ENCODE data around the gene FCN2.

The FCN2 gene

DNA sequence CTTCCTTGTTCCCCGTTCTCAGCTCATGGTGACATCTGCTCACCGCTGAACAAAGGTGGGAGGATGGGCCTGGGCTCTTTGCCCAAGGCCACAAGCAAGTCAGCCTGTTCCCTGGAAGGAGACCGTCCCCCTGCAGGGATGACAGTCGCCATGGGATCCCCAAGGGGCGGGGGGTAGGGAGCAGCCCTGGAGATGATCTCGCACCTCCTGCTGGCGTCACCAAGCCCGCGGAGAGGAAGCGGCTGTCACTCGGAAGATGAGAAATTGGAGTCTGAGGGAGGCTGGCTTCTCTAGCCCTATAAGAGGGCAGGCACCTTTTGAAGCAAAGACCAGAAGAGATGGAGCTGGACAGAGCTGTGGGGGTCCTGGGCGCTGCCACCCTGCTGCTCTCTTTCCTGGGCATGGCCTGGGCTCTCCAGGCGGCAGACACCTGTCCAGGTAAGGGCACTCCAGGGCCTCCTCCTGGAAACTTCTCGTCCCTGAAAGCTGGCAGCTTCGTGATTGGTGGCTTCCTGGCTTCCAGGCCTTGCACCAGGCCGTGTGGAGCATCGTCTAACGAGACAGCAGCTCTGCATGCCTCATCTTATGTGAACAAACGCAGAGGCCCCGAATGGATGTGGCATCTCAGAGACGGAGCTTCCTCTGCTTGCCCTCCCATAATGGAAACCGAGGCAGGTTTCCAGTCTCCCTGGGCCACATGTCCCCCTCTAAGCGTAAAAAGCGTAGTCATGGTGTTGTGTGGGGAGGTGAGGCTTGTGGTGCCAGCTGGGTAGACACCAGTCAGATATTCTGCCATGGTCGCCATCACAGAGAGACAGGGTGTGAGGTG is at the start of gene FCN2:
TSS of gene FCN2 (plus strand) at position 327 of the 829 bp plus-strand sequence. CDS start at position 339, 12 bp downstream.
- no peak for DNase-seq

DNA sequence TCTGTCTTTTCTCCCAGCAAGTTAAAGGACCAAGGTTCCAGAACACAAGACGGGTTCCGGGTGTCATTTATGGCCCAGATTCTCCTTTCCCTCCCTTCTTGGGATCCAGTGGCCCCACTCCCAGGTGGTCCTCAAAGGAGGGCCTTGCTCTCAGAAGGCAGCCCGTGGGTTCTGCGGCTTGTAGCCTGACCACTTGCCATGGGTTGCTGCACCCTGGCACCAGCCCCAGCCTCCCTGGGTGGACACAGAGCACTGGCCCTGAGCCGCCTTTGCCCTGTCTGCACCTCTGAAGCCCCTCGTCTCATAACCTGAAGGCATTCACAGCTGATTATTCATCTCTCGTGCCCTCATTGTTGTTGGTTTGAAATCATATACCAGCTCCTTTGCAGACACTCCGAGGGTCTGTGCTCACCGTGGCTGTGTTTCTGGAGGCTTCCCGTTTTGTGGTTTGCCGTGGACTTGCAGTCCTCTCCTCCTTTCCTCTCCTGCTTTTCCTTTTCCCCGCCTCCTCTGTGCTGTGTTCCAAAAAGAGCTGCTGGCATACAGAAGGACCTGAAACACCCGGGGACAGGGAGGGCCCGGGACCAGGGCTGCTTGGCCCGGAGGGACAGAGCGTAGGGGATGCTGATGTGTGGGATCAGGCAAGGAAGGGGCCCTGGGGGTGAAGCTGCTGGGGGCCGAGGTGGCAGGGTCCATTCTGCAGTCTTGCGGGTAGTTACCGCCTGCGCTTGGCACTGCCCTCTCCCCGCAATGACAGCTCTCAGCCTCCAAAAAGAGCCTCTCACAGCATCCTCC is 49.5 kb upstream of the FCN2 start:
- DNase-seq, result no peak

DNA sequence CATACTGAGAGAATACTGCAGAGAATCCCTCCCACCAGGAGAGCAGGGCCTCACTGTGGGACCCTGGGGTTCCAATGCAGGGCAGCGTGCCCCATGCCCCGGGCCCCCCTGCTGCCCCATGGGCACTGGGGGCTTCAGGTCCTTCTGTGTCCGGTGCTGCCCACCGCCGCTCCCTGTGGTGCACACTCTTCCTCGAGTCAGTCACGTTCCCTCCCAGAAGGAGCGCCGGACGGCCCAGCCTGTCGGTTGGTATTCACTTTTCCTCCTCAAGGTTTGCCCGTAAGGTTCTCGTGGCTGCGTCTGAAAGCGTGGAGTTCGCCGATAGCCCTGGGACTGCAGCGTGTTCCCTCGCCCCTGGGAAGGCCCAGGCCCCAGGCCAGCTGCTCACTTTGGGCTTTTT is 48.1 kb upstream of the FCN2 start:
- no peak for DNase-seq

DNA sequence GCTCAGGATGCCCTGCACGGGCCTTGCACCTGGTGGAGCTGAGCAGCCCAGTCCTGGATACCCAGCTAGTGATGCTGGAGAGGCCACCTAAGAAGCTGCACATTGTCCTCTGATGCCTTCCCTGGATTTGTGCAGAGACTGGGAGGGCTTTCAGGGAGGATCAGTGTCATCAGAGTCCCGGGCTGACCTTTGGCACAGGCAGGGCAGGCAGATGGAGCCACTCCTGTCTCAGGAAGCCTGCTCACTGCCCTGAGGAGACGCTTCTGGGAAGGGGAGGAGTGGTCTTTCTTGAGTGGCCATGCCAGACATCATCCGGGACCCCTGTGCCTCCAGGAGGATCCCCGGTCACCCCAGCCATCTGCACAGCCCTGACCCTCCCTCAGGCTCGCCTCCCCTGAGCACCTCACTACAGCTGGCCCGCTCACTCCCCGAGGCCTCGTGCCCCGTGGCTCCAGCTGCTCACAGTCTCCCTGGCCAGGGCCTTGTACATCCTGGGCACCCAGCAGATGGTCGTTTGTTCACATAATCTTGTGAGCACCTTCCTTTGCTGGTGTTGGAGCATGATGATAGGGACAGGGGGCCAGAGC is 47.2 kb upstream of the FCN2 start:
- no peak for DNase-seq

DNA sequence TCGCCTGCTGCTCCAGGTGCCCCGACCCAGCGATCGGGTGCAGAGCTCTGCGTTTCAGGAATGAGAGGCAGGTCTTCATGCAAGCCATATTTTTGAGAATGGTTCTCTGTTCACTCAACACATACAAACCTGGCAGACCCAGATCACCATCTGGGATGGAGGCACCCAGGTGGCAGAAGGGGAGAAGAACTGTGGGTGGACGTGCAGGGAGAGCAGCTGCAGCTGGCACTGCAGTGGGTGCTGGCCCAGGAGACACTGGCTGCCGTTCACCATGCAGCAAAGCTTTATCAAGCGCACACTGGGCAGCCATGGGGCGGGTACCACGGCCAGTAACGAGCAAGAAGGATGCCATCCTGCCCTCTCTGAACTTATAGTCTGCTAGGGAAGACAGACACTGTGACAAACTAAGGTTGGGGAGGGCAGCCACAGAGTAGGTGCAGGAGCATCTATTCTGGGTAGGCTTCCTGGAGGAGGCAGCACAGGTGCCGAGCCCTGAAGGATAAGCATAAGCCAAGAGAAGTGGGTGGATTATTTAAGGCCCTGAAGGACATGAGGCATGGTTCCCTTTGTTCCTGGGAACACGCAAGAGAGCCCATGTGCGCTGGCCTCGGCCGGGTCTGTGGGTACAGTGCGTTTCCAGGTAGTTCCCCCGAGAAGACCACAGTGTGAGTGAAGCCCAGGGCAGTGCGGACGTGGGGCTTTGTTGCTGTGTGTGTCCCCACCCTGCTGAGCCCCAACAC is 46.2 kb upstream of the FCN2 start:
- DNase-seq, result no peak

DNA sequence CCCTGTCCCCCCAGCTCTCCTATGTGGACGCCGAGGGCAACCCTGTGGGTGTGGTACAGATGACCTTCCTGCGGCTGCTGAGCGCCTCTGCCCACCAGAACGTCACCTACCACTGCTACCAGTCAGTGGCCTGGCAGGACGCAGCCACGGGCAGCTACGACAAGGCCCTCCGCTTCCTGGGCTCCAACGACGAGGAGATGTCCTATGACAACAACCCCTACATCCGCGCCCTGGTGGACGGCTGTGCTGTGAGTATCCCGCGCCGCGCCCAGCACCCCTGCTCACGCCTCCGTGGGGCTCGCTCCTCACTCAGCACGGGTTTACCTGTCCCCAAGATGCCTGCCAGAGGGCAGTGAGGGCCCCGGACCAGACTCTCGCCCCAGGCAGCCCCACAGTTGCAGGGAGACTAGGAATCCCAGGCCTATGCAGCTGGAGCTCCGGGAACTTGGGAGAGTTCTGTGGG is 45.6 kb upstream of the FCN2 start:
- DNase-seq, result no peak

DNA sequence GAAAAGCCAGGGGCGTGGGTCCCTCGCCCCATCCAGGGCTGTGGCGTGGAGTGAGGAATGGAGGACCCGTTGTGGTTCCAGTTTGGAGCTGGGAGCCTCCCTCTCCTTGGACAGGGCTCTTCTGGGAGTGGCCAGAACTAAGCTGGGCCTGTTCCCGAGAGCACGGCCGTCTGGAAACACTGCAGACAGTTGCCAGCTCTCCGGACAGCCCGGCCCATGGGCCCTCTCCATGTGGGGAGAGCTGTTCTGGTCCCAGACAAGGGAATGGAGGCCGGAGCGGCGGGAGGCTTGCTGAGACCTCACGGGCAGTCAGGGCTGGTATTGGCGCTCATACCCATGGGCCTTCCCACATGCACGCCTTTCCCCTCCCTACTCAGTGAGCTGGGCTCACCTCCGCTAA is 45.2 kb upstream of the FCN2 start:
- no peak for DNase-seq

DNA sequence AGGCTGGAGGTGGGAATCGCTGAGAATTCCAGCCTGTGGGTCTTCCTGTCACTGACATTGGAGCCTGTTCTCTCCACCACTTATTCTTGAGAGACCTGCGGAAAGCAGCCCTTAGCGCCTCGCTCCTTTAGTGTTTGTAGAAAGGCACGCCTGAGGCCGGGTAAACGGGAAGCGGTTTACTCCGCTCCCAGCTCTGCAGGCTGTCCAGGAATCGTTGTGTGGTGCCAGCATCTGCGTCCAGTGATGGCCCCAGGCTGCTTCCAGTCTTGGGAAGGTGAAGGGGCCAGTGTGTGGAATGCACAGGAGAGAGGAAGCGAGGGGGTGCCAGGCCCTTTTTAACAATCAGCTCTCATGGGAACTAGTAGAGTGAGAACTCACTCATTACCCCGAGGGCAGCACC is 44.6 kb upstream of the FCN2 start:
- DNase-seq, result no peak

DNA sequence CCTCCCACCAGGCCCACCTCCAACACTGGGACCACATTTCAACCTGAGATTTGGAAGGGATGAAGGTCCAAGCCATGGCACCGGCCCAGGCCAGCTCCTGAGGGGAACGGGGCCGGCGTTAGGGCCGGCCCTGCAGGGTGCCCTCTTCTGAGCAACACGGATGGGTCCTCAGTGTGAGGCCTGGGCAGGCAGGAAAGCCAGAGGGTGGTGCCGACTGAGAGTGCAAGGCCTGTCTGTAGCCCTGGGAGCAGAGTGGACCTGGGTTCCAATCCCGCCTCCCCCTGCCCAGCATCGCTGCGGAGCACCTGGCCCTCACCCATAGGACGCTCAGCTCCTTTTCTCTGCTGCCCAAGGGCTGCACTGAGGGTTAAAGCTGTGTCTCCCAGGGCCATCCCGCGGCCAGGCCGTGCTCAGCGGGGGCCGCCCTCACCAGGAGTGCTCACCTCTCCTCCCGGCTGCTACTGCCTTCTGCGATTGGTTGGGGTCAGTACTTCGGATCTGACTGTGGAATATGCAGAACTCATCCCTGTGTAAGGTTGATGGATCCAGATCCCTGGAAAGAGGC is 44.1 kb upstream of the FCN2 start:
- no peak for DNase-seq

DNA sequence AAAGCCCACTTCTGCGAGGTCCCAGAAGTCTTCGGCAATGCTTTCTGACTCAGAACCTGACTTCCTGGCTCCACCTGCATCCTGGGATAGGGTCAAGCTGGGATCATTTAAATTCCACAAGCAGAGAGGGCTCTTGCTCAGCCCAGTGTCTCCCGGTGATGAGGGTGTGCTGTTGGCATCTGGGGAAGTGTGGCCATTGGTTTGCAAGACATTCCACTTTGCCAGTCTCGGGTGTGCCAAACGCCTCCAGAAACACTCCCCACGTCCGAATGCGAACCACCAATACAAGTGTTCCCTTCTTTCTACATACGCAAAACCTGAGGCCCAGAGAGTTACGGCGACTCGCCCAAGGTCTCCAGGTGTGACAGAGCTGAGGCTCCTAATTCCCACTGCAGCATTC is 43.1 kb upstream of the FCN2 start:
- DNase-seq, result no peak

DNA sequence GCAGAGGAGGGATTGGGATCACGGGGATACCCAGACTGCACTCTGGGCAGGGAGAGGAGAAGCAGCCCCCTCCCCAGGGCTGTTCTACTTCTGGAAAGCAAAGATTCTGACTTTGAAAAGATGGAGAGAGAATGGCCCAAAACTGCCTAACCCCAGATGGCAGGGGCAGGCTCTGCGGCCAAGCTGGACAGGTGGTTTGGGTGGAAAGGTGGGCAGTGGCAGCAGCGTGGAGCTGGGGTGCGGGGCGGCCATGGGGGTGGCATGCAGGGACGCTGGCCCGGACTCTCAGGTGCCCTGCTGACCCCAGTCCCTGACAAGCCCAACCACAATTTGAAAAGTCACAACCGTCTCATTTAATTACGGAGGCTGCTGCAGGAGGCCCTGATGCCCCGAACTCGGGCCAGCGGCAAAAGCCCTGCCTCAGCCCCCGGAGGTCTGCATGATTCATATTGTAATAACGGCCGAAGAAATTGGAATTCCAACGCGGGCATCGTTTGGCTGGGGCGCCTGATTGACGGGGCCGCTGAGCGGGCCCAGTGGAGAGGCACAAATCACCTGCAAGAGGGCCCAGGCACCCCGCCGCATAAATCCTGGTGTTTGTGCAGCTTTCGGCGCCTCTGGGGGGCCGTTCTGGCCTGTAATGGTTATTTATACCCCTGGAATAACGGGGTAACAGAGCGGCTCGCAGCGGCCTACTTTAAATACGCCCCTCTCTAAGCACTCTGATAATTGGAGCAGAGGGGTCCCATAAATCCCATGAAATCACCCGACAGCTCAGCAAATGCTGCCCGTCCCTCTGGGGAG is 41.8 kb upstream of the FCN2 start:
- DNase-seq, result no peak

DNA sequence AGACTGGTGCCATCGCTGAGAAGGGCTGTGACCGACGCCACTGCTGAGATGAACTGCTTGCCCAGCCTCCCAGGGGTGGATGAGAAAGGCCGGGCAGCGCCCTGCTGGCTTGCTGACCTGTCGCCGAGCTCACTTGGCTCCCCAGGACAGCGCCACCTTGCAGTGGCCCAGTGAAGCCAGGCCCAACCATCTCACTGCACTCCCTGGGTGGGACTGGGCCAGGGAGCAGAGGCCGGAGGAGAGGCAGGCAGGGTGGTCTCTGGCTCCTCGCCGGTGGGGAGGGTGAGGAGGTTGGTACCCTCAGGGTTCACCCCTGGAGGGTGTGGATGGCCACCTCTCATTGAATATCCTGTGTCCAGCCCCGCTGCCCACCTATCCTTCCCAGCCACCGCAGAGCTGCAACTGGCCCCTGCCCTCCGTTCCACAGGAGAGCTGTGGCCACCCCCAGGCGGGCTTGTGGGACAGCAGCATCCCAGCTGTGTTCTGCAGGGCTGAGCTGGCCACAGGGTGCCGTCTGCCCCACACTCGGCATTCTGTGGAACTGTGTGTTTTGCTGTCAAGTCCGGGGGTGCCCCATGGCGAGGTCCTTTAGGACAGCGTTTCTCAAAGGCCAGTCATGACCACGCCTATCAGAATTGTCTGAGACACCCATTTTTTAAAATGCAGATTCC is 41.0 kb upstream of the FCN2 start:
- no peak for DNase-seq

DNA sequence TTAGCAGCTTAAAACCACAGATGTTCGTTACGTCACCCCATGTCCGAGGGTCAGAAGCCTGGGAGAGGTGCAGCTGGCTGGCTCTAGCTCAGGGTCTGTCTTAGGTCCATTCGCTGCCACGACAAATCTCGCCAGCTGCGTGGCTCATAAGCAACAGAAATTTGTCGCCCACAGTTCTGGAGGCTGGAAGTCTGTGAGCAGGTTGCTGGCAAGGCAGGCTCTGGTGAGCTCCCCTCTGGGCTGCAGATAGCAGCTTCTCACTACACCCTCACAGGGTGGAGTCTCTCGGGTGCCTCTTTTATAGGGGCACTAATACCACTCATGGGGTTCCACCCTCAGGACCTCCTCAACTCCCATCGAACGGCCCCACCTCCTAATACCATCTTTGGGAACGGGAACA is 40.1 kb upstream of the FCN2 start:
- no peak for DNase-seq

DNA sequence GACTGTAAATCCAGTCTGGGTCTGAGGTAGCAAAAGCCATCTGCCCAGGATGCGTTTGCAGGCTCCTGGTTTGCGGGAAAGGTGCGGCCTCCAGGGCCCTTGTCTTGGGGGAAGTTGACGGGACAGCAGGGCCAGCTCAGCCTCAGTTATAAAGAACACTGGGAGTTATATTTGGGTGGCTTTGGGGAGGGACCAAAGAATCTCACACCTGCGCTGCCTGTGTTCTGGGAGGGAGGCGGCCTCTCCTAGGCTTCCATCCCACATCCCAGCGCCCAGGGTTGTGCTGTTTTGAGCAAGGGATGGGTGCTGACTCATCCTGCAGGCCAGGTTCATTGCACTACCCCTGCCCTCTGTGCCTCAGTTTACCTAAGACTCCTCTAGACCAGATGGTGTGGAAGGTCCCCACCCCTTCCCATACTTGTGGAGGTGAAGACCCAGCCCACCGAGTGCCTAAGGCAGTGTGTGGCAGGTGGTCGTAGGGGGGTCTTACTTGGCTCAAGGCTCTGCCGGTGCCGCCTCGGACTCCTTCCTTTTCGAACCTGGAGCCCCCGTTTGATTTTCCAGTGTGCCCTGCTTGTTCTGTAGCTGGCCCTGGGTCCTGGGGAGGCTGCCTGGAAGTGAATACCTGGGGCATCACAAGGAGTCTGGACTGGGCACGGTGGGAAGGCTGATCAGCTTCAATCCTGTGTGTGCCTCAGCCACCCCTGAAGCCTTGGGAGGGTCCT is 39.3 kb upstream of the FCN2 start:
- DNase-seq, result no peak

DNA sequence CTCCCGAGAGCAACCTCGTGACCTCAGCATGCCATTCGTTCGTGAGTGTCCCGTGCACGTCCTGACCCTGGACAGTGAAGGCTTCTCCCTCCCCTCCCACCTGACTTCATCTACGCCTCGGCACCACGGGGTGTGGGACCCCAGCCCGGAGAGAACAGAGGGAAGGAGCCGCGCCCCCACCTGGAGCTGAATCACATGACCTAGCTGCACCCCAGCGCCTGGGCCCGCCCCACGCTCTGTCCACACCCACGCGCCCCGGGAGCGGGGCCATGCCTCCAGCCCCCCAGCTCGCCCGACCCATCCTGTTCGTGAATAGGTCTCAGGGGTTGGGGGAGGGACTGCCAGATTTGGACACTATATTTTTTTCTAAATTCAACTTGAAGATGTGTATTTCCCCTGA is 38.3 kb upstream of the FCN2 start:
- no peak for DNase-seq

DNA sequence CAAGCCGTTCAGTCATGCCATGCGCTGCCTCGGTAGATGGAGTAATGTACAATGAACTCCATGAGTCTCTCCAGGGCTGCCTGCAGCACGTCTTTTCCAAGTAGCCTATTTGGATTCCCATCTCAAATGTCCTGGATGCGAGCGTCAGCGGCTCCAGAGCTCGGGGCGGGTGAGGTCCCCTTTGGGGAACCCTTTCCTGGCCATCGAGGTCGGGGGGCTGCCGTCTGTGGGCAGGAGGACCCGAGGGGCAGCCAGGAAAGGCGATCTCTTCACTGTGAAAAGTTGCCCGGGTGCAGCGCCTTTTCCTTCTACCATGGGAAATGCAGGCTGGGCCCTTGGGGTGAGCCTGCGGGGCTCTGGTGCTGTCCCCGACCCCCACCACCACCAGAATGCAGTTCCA is 36.9 kb upstream of the FCN2 start:
- DNase-seq, result no peak

DNA sequence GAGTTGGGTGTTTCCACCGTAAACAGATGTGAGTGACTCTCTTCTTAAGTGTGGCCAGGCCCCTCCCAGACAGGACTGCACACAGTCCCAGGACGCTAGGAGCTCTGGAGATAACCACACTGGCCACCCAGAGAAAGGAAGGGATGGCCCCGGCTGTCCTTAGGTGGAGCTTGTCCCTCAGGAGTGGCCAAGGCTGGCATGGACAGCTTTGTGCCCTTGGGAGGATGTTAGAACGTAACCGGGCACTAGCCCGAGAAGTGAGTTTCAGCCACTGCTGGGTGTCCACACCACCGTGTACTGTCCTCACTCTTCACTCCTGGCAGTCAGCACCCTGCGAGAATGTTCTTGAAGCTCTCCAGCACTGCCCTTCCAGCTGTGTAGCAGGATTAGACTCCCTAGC is 35.8 kb upstream of the FCN2 start:
- no peak for DNase-seq

DNA sequence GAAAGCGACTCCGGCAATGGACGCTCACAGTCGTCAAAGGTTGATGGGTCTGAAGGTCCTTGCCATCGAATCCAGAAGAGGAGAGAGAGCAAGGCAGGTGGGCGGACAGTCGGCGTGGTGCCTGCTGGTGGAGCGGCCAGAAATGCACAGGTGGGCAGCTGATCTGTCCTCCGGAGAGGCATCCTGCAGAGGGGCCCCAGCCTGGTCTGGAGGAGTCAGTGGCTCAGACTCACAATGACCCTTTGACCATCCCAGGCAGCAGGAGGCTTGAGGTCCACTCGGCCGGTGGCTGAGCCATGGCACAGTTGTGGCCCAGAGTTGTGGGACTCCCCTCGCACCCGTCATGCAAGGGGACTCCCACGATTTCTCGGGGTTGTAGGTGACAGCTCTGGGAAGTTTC is 34.4 kb upstream of the FCN2 start:
- DNase-seq, result no peak

DNA sequence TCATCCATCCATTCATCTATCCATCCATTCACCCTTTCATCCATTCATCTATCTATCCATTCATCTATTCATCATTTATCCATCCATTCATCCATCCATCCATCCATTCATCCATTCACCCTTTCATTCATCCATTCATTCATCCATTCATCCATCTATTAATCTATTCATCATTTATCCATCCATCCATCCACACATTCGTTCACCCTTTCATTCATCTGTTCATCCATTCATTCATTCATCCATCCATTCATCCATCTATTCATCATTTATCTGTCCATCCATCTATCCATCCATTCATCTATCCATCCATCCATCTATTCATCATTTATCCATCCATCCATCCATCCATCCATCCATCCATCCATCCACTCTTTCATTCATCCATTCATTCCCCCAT is 33.9 kb upstream of the FCN2 start:
- DNase-seq, result no peak

DNA sequence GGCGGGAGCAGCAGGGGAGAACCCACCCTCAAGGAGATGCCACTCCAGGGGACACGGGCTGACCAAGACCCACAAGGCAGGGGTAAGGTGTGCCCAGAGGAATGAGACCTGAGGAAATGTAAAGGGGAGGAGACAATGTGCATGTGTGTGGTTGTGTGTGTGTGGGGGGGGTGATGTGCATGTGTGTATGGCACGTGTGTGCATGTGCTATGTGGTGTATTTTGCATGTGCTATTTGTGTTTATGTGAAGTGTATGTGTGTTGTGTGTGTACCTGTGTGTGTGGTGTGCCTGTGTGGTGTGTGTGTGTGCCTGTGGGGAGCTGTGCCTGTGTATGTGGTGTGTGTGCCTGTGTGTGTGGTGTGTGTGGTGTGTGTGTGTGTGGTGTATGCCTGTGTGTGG is 33.5 kb upstream of the FCN2 start:
- no peak for DNase-seq

Data from stimulated activated naive CD4-positive, alpha-beta T cell (primary cell).